Ishikawa (cell line): ENCODE results near the gene EN1.

Experiments used
- CEBPB ChIP-seq: IDR thresholded peaks from 2 replicates; pipeline ENCODE4 v1.6.1; 2012
- TAF1 ChIP-seq: IDR thresholded peaks from 2 replicates; pipeline ENCODE4 v1.6.1; 2012; ENCODE audit warnings: low read depth, mild to moderate bottlenecking
- YY1 ChIP-seq: IDR thresholded peaks from 2 replicates; pipeline ENCODE4 v1.6.1; 2012; ENCODE audit warnings: low read depth

GRCh38 chr2:118853129-118853640 lies 5.7 kb upstream of the EN1 start:
- TF ChIP-seq TAF1 (no peak), YY1 (no peak), CEBPB (no peak)
